ENCODE results near the gene RUNDC3A. TPM values are rescaled to one million over a fixed set of nuclear protein-coding genes. Genes with fewer than 3 reads are reported as not detected.

Gene RUNDC3A
- total and polyA plus RNA-seq, 2 of the 13 experiments (the other 11 are each of a cell fraction or from before 2014, with no cell fraction given) = 0.25 TPM; not detected in 1

- TF ChIP-seq MLXIP (CRISPR knock-in tag; IDR thresholded peaks at IDR 0.05; ENCODE audit: borderline replicate concordance) (peak; percentile 81; the same call in 1 of the 2 replicates), EED (CRISPR knock-in tag; IDR thresholded peaks at IDR 0.05) (no peak), NBN (conservative IDR thresholded peaks at IDR 0.05) (no peak), ZNF264 (CRISPR knock-in tag; IDR thresholded peaks at IDR 0.05) (0 out of 2 replicates have a peak, but pooled peaks have one; percentile 47), SMC3 (IDR thresholded peaks at IDR 0.05; ENCODE audit: low read length) (no peak), FOXM1 (CRISPR knock-in tag; IDR thresholded peaks at IDR 0.05) (no peak), ATF1 (CRISPR knock-in tag; IDR thresholded peaks at IDR 0.05) (peak; percentile 72; the same call in 1 of the 2 replicates), PHF21A (CRISPR knock-in tag; IDR thresholded peaks at IDR 0.05) (no peak), REL (CRISPR knock-in tag; conservative IDR thresholded peaks at IDR 0.05) (no peak; the same call in 1 of the 2 replicates), ZFP36L1 (CRISPR knock-in tag; IDR thresholded peaks at IDR 0.05) (0 out of 2 replicates have a peak, but pooled peaks have one; percentile 66), KAT7 (CRISPR knock-in tag; IDR thresholded peaks at IDR 0.05; ENCODE audit: borderline replicate concordance) (no peak), ZNF567 (CRISPR knock-in tag; IDR thresholded peaks at IDR 0.05; ENCODE audit: borderline replicate concordance) (0 out of 2 replicates have a peak, but pooled peaks have one; percentile 37), ZNF747 (CRISPR knock-in tag; IDR thresholded peaks at IDR 0.05; ENCODE audit: borderline replicate concordance) (no peak), ZNF672 (CRISPR knock-in tag; IDR thresholded peaks at IDR 0.05) (peak; percentile 63; the same call in 1 of the 2 replicates), RNF2 (conservative IDR thresholded peaks at IDR 0.05; ENCODE audit: low read depth) (no peak), CBFB (CRISPR knock-in tag; IDR thresholded peaks at IDR 0.05) (no peak), POLR2AphosphoS2 (IDR thresholded peaks at IDR 0.05; ENCODE audit: low read depth, low read length) (no peak), ESRRA (CRISPR knock-in tag; IDR thresholded peaks at IDR 0.05; ENCODE audit: low read depth) (no peak), JUN (CRISPR knock-in tag; IDR thresholded peaks at IDR 0.05) (no peak; the same call in 1 of the 2 replicates), BHLHE40 (IDR thresholded peaks at IDR 0.05; ENCODE audit: low read length) (no peak), SALL1 (CRISPR knock-in tag; IDR thresholded peaks at IDR 0.05) (peak; percentile 89), ZNF678 (CRISPR knock-in tag; IDR thresholded peaks at IDR 0.05) (no peak), GATAD1 (CRISPR knock-in tag; IDR thresholded peaks at IDR 0.05) (peak; percentile 64; the same call in 1 of the 2 replicates)
- TF ChIP-seq, protein P1, sequence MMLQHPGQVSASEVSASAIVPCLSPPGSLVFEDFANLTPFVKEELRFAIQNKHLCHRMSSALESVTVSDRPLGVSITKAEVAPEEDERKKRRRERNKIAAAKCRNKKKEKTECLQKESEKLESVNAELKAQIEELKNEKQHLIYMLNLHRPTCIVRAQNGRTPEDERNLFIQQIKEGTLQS (CRISPR knock-in tag; IDR thresholded peaks at IDR 0.05) = 0 out of 2 replicates have a peak, but pooled peaks have one; percentile 36
- TF ChIP-seq, protein P2, sequence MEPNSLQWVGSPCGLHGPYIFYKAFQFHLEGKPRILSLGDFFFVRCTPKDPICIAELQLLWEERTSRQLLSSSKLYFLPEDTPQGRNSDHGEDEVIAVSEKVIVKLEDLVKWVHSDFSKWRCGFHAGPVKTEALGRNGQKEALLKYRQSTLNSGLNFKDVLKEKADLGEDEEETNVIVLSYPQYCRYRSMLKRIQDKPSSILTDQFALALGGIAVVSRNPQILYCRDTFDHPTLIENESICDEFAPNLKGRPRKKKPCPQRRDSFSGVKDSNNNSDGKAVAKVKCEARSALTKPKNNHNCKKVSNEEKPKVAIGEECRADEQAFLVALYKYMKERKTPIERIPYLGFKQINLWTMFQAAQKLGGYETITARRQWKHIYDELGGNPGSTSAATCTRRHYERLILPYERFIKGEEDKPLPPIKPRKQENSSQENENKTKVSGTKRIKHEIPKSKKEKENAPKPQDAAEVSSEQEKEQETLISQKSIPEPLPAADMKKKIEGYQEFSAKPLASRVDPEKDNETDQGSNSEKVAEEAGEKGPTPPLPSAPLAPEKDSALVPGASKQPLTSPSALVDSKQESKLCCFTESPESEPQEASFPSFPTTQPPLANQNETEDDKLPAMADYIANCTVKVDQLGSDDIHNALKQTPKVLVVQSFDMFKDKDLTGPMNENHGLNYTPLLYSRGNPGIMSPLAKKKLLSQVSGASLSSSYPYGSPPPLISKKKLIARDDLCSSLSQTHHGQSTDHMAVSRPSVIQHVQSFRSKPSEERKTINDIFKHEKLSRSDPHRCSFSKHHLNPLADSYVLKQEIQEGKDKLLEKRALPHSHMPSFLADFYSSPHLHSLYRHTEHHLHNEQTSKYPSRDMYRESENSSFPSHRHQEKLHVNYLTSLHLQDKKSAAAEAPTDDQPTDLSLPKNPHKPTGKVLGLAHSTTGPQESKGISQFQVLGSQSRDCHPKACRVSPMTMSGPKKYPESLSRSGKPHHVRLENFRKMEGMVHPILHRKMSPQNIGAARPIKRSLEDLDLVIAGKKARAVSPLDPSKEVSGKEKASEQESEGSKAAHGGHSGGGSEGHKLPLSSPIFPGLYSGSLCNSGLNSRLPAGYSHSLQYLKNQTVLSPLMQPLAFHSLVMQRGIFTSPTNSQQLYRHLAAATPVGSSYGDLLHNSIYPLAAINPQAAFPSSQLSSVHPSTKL (CRISPR knock-in tag; IDR thresholded peaks at IDR 0.05) = peak; percentile 69
- TF ChIP-seq, protein P3, sequence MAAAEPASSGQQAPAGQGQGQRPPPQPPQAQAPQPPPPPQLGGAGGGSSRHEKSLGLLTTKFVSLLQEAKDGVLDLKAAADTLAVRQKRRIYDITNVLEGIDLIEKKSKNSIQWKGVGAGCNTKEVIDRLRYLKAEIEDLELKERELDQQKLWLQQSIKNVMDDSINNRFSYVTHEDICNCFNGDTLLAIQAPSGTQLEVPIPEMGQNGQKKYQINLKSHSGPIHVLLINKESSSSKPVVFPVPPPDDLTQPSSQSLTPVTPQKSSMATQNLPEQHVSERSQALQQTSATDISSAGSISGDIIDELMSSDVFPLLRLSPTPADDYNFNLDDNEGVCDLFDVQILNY (CRISPR knock-in tag; conservative IDR thresholded peaks at IDR 0.05) = no peak
Observed at GRCh38 chr17:44308320-44308818, at the start of gene RUNDC3A (continued).
